ENCODE results near the gene RNASEH1. TPM values are rescaled to one million over a fixed set of nuclear protein-coding genes. Genes with fewer than 3 reads are reported as not detected.
"Not testable (repeated sequence)": the region's sequence is repeated elsewhere in the genome, so short reads cannot be mapped to it uniquely, and the experiment has no call there.

RNASEH1 gene
- total and polyA plus RNA-seq, 2 donors: 12.4 to 15.7 TPM

DNA sequence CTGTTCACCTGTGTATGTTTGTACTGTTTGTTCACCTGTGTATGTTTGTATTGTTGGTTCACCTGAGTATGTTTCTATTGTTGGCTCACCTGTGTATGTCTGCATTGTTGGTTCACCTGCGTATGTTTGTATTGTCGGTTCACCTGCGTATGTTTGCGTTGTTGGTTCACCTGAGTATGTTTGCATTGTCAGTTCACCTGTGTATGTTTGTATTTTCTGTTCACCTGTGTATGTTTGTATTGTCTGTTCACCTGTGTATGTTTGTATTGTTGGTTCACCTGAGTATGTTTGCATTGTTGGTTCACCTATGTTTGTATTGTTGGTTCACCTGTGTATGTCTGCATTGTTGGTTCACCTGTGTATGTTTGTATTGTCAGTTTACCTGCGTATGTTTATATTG, 53.4 kb downstream of the RNASEH1 start:
- Histone ChIP-seq H3K27ac (ENCODE audit: low read depth in 1 of 2, low read length in 1 of 2) (no peak overlapping the region), H3K4me3 (ENCODE audit: low read length in 2 of 2) (no peak overlapping the region), H3K9me3 (ENCODE audit: control insufficient read depth in 2 of 2, insufficient read depth in 1 of 2, low read length in 1 of 2) (no peaks in the 10 kb centered on the region), H3K36me3 (ENCODE audit: control insufficient read depth in 2 of 2, insufficient read depth in 2 of 2, low read length in 1 of 2) (peaks cover 17 to 18% of the 10 kb centered on the region in 2 donors), H3K4me1 (ENCODE audit: control insufficient read depth in 2 of 2, insufficient read depth in 2 of 2, low read length in 2 of 2) (no peaks in the 10 kb centered on the region), H3K27me3 (ENCODE audit: control insufficient read depth in 2 of 2, insufficient read depth in 1 of 2, low read length in 1 of 2) (no peaks in the 10 kb centered on the region)
- no peak for DNase-seq (ENCODE audit: low read depth in 6 of 9, low spot score in 9 of 9)
- WGBS: 96% methylated on average over 5 of the region's 5 CpGs

DNA sequence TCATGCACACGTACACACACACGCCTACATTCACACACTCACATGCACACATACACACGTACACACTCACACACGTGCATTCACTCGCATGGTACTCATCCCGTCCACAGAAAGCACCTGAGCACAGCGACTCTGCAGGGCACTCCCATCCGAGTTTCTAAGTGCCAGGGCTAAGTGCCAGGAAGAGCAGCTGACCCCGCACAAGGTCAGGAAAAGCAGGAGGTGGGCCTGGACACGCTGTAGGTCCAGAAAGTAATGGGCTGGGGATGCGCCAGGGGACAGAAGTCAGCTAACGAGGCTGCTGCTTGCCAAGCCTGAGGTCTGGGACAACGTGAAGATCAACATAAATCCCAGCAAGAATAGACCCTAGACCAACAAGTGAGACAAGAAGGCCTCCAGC, 54.6 kb downstream of the RNASEH1 start:
- Histone ChIP-seq H3K4me1 (ENCODE audit: control insufficient read depth in 2 of 2, insufficient read depth in 2 of 2, low read length in 2 of 2) (no peaks in the 10 kb centered on the region), H3K36me3 (ENCODE audit: control insufficient read depth in 2 of 2, insufficient read depth in 2 of 2, low read length in 1 of 2) (peaks cover 25 to 27% of the 10 kb centered on the region in 2 donors), H3K9me3 (ENCODE audit: control insufficient read depth in 2 of 2, insufficient read depth in 1 of 2, low read length in 1 of 2) (no peaks in the 10 kb centered on the region), H3K27ac (ENCODE audit: low read depth in 1 of 2, low read length in 1 of 2) (no peak overlapping the region), H3K4me3 (ENCODE audit: low read length in 2 of 2) (no peak overlapping the region), H3K27me3 (ENCODE audit: control insufficient read depth in 2 of 2, insufficient read depth in 1 of 2, low read length in 1 of 2) (no peaks in the 10 kb centered on the region)
- WGBS: 87% methylated on average over 13 of the region's 13 CpGs
- no peak for DNase-seq (ENCODE audit: low read depth in 6 of 9, low spot score in 9 of 9)

DNA sequence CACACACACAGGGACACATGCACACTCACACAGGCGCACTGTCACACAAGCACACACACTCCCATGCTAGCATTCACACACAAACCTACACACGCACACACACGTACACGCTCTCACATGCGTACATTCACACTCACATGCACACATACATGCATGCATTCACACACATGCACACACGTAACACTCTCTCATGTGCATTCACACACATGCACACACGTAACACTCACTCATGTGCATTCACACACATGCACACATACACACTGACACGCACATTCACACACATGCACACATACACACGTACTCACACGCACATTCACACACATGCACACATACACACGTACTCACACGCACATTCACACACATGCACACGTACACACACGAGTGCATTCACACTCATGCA, 55.1 kb downstream of the RNASEH1 start:
- Histone ChIP-seq H3K27ac (ENCODE audit: low read depth in 1 of 2, low read length in 1 of 2) (no peak overlapping the region), H3K36me3 (ENCODE audit: control insufficient read depth in 2 of 2, insufficient read depth in 2 of 2, low read length in 1 of 2) (peaks cover 25 to 30% of the 10 kb centered on the region in 2 donors), H3K4me3 (ENCODE audit: low read length in 2 of 2) (no peak overlapping the region), H3K4me1 (ENCODE audit: control insufficient read depth in 2 of 2, insufficient read depth in 2 of 2, low read length in 2 of 2) (no peaks in the 10 kb centered on the region), H3K27me3 (ENCODE audit: control insufficient read depth in 2 of 2, insufficient read depth in 1 of 2, low read length in 1 of 2) (no peaks in the 10 kb centered on the region), H3K9me3 (ENCODE audit: control insufficient read depth in 2 of 2, insufficient read depth in 1 of 2, low read length in 1 of 2) (no peaks in the 10 kb centered on the region)
- DNase-seq (ENCODE audit: low read depth in 6 of 9, low spot score in 9 of 9): no peak
- 92% methylated on average over 14 of the region's 14 CpGs for WGBS

DNA sequence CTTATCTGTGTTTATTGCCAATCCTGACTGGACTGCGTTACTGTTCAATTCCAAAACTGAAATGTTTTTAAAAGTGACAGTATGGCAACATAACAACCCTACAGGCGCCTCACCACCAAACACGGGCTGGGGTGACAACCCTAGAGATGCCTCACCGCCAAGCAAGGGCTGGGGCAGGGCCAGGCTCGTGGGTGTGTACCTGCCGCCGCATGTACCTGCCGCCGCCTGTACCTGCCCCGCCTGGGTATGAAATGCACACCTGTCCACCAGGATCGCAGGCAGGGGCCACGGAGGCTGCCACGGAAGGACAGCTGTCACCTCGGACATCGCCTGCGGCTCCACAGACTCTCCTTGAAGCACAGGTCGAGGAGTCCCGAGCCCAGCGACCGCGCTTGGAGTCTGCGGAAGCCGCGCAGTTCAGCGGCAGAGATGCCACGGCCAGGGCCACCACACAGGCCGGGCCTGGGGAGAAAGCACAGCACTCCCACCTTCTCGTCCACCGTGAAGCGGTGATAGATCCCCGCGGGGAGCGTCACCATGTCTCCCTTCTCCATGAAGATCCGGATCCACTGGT, 57.7 kb downstream of the RNASEH1 start:
- no peaks in the 10 kb centered on the region for H3K9me3 ChIP-seq (ENCODE audit: control insufficient read depth in 2 of 2, insufficient read depth in 1 of 2, low read length in 1 of 2)
- DNase-seq (ENCODE audit: low read depth in 6 of 9, low spot score in 9 of 9): no peak
- H3K4me1 ChIP-seq (ENCODE audit: control insufficient read depth in 2 of 2, insufficient read depth in 2 of 2, low read length in 2 of 2): no peaks in the 10 kb centered on the region
- 97% methylated on average over 32 of the region's 34 CpGs for WGBS
- no peak overlapping the region for H3K27ac ChIP-seq (ENCODE audit: low read depth in 1 of 2, low read length in 1 of 2)
- H3K27me3 ChIP-seq (ENCODE audit: control insufficient read depth in 2 of 2, insufficient read depth in 1 of 2, low read length in 1 of 2): no peaks in the 10 kb centered on the region
- no peak overlapping the region for H3K4me3 ChIP-seq (ENCODE audit: low read length in 2 of 2)
- H3K36me3 ChIP-seq (ENCODE audit: control insufficient read depth in 2 of 2, insufficient read depth in 2 of 2, low read length in 1 of 2): peaks cover 27 to 32% of the 10 kb centered on the region in 2 donors

DNA sequence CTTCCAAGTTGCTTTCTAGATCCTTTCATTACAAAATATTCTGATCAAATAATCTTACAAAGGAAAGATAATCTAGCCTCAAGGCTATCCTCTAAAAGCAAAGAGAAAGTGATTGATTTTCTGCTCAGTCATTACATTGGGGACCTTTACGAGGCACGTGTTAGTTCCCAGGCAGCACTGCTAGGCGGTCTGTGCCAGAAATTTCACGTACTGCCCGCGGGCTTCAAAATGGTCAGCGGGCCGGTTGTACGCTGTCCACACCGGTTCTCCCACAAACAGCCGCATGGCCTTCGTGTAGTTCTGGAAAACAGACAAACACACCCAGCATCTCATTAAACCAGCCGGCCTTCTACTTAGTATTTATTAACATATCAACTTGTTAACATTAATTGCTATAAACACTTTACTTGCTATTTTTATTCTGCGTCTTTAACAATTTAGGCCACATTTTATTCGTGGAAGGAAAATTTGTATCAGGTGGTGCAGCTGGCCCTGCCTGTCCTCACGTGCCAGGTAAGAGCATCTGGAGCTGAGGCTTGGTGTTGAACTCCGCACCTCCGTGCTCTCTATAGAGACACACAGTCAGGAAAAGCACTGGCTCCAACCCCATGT, 59.2 kb downstream of the RNASEH1 start:
- no peaks in the 10 kb centered on the region for H3K4me1 ChIP-seq (ENCODE audit: control insufficient read depth in 2 of 2, insufficient read depth in 2 of 2, low read length in 2 of 2)
- DNase-seq (ENCODE audit: low read depth in 6 of 9, low spot score in 9 of 9): no peak
- no peak overlapping the region for H3K4me3 ChIP-seq (ENCODE audit: low read length in 2 of 2)
- 97% methylated on average over 18 of the region's 18 CpGs for WGBS
- no peaks in the 10 kb centered on the region for H3K27me3 ChIP-seq (ENCODE audit: control insufficient read depth in 2 of 2, insufficient read depth in 1 of 2, low read length in 1 of 2)
- no peaks in the 10 kb centered on the region for H3K9me3 ChIP-seq (ENCODE audit: control insufficient read depth in 2 of 2, insufficient read depth in 1 of 2, low read length in 1 of 2)
- peaks cover 17 to 29% of the 10 kb centered on the region in 2 donors for H3K36me3 ChIP-seq (ENCODE audit: control insufficient read depth in 2 of 2, insufficient read depth in 2 of 2, low read length in 1 of 2)
- no peak overlapping the region for H3K27ac ChIP-seq (ENCODE audit: low read depth in 1 of 2, low read length in 1 of 2)

DNA sequence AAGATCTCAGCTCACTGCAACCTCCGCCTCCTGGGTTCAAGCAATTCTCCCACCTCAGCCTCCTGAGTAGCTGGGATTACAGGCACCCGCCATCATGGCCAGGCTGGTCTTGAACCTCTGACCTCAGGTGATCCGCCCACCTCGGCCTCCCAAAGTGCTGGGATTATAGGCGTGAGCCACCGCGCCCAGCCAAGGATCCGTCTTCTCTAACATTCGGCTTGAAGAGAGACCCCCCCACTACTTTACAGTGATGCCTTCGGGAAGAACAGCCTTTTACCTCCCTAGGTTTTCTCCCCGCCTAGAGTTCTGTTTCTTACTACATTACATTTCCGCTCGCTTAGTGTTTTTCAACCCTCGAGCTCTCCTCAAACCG, 61.4 kb downstream of the RNASEH1 start:
- WGBS: 97% methylated on average over 15 of the region's 15 CpGs
- not testable (repeated sequence) for H3K9me3 ChIP-seq (ENCODE audit: control insufficient read depth in 2 of 2, insufficient read depth in 1 of 2, low read length in 1 of 2); H3K4me1 ChIP-seq (ENCODE audit: control insufficient read depth in 2 of 2, insufficient read depth in 2 of 2, low read length in 2 of 2); DNase-seq (ENCODE audit: low read depth in 6 of 9, low spot score in 9 of 9); H3K27me3 ChIP-seq (ENCODE audit: control insufficient read depth in 2 of 2, insufficient read depth in 1 of 2, low read length in 1 of 2); H3K27ac ChIP-seq (ENCODE audit: low read depth in 1 of 2, low read length in 1 of 2); H3K4me3 ChIP-seq (ENCODE audit: low read length in 2 of 2)
- peaks cover 17 to 24% of the 10 kb centered on the region in 2 donors for H3K36me3 ChIP-seq (ENCODE audit: control insufficient read depth in 2 of 2, insufficient read depth in 2 of 2, low read length in 1 of 2)

Other genes with a start within 250 kb of the RNASEH1 start
- gene EIPR1, start 180.5 kb downstream of the RNASEH1 start, total RNA-seq: 31.9 TPM
- gene EIPR1, start 180.5 kb downstream of the RNASEH1 start, polyA plus RNA-seq: 21.3 TPM
- gene TRAPPC12, start 178.6 kb downstream of the RNASEH1 start, total RNA-seq: 41.8 TPM
- 136 TPM for gene TRAPPC12, start 178.6 kb downstream of the RNASEH1 start, polyA plus RNA-seq
- 28.1 TPM for gene ADI1, start 38.8 kb downstream of the RNASEH1 start, total RNA-seq
- gene ADI1, start 38.8 kb downstream of the RNASEH1 start, polyA plus RNA-seq: 50.0 TPM
- 3,596 TPM for gene RPS7, start 16.9 kb upstream of the RNASEH1 start, total RNA-seq
- gene RPS7, start 16.9 kb upstream of the RNASEH1 start, polyA plus RNA-seq: 4,140 TPM
- gene COLEC11, start 36.8 kb upstream of the RNASEH1 start, total RNA-seq: 5.2 TPM
- 9.2 TPM for gene COLEC11, start 36.8 kb upstream of the RNASEH1 start, polyA plus RNA-seq
- gene ALLC, start 99.9 kb upstream of the RNASEH1 start, total RNA-seq: 0.05 TPM
- gene ALLC, start 99.9 kb upstream of the RNASEH1 start, polyA plus RNA-seq: 0.87 TPM
- 0.38 TPM for gene DCDC2C, start 145.2 kb upstream of the RNASEH1 start, total RNA-seq
- 0.21 TPM for gene DCDC2C, start 145.2 kb upstream of the RNASEH1 start, polyA plus RNA-seq

Data from thymus (tissue), 11 donors.